HepG2 (cell line): ENCODE results near the gene TARBP2. TPM values are rescaled to one million over a fixed set of nuclear protein-coding genes. Genes with fewer than 3 reads are reported as not detected.

Experiments used
- ATF5 ChIP-seq: sonication (generic); formaldehyde crosslinking; IDR thresholded peaks from 2 replicates; pipeline ENCODE4 v1.4.0; 2020; ENCODE audit warnings: mild to moderate bottlenecking, low read depth, missing genetic modification reagents
- GTF2F1 ChIP-seq: fragments of 150-350 bp; IDR thresholded peaks from 2 replicates; pipeline ENCODE4 v1.6.1; 2014; ENCODE audit warnings: low read length
- IRF9 ChIP-seq: sonication (generic); formaldehyde crosslinking; IDR thresholded peaks from 2 replicates; pipeline ENCODE4 v1.8.0; 2022; ENCODE audit warnings: missing genetic modification reagents, mild to moderate bottlenecking, borderline replicate concordance
- NBN ChIP-seq: fragments of 450-650 bp; conservative IDR thresholded peaks from 2 replicates; pipeline ENCODE4 v1.6.1; 2017
- PHF5A ChIP-seq: IDR thresholded peaks from one replicate; pipeline ENCODE4 v1.6.1; 2018; ENCODE audit warnings: low read depth, missing genetic modification reagents; ENCODE audit not compliant: unreplicated experiment
- PLSCR1 ChIP-seq: sonication (generic); formaldehyde crosslinking; IDR thresholded peaks from 2 replicates; pipeline ENCODE4 v1.5.0; 2020; ENCODE audit warnings: missing genetic modification reagents, mild to moderate bottlenecking, borderline replicate concordance
- POLR2G ChIP-seq: fragments of 200-400 bp; formaldehyde crosslinking; IDR thresholded peaks from 2 replicates; pipeline ENCODE4 v1.6.1; 2018; ENCODE audit warnings: mild to moderate bottlenecking, low read depth, low read length, moderate library complexity
- PRDM4 ChIP-seq: sonication (generic); formaldehyde crosslinking; IDR thresholded peaks from 2 replicates; pipeline ENCODE4 v1.9.0; 2021; ENCODE audit warnings: missing genetic modification reagents, borderline replicate concordance
- SAP130 ChIP-seq: IDR thresholded peaks from 2 replicates; pipeline ENCODE4 v1.6.1; 2016; ENCODE audit warnings: low read depth
- SKI ChIP-seq: fragments of 450-650 bp; IDR thresholded peaks from one replicate; pipeline ENCODE4 v1.6.1; 2018; ENCODE audit warnings: mild to moderate bottlenecking; ENCODE audit not compliant: partially characterized antibody
- SNRNP70 ChIP-seq: fragments of 200-400 bp; formaldehyde crosslinking; IDR thresholded peaks from 2 replicates; pipeline ENCODE4 v1.6.1; 2017; ENCODE audit warnings: mild to moderate bottlenecking, low read depth, low read length, moderate library complexity
- TGIF2 ChIP-seq: IDR thresholded peaks from 2 replicates; pipeline ENCODE4 v1.6.1; 2016; ENCODE audit warnings: control low read depth, missing compliant biosample characterization
- YY1 ChIP-seq: IDR thresholded peaks from 2 replicates; pipeline ENCODE4 v1.6.1; 2011; ENCODE audit warnings: low read length, low read depth, moderate library complexity, mild to moderate bottlenecking; ENCODE audit not compliant: insufficient read depth, insufficient replicate concordance
- ZBTB1 ChIP-seq: sonication (generic); formaldehyde crosslinking; IDR thresholded peaks from 2 replicates; pipeline ENCODE4 v1.4.0; 2020; ENCODE audit warnings: missing genetic modification reagents, borderline replicate concordance
- ZNF180 ChIP-seq: sonication (generic); formaldehyde crosslinking; IDR thresholded peaks from 2 replicates; pipeline ENCODE4 v1.4.0; 2020; ENCODE audit warnings: low read depth, missing genetic modification reagents, borderline replicate concordance
- ZNF713 ChIP-seq: sonication (generic); formaldehyde crosslinking; IDR thresholded peaks from 2 replicates; pipeline ENCODE4 v1.4.0; 2020; ENCODE audit warnings: mild to moderate bottlenecking, missing genetic modification reagents
- polyA plus RNA-seq, 8 experiments: library from polyadenylated mRNA; depleted of rRNA in 3 of 8; stranded (reverse) in 7 of 8; unstranded in 1 of 8; fragments of >200 nt; fragmentation: Illumina TruSeq in 4 of 8; extraction: Trizol in 4 of 8; gene quantifications; 2 replicates each; pipeline versions ENCODE4 v1.2.1 to v1.2.3, GENCODE V29; 2011 to 2016; ENCODE audit warnings: low read depth in 4 of 8, missing spikeins in 1 of 8, mixed read lengths in 1 of 8; ENCODE audit not compliant: insufficient read depth in 1 of 8
- total RNA-seq, 5 experiments: library from RNA; depleted of rRNA; stranded (reverse); fragments of >200 nt; fragmentation: Illumina TruSeq; extraction: Trizol; gene quantifications; 2 replicates each; pipeline ENCODE4 v1.2.3, GENCODE V29; 2016; ENCODE audit warnings: low read depth in 1 of 5
- TF ChIP-seq, protein P1 (sequence below), 2 experiments: sonication (generic) in 1 of 2; formaldehyde crosslinking in 1 of 2; IDR thresholded peaks; 2 replicates each; pipeline versions ENCODE4 v1.6.1 to v1.9.0; 2014 to 2022; ENCODE audit warnings: antibody characterized with exemption in 1 of 2, borderline replicate concordance in 1 of 2, inconsistent platforms in 1 of 2, low read depth in 1 of 2, missing genetic modification reagents in 1 of 2

Gene TARBP2
- total and polyA plus RNA-seq, 2 of the 13 experiments (the other 11 are each of a cell fraction or from before 2014, with no cell fraction given): 47.0 to 55.5 TPM

DNA sequence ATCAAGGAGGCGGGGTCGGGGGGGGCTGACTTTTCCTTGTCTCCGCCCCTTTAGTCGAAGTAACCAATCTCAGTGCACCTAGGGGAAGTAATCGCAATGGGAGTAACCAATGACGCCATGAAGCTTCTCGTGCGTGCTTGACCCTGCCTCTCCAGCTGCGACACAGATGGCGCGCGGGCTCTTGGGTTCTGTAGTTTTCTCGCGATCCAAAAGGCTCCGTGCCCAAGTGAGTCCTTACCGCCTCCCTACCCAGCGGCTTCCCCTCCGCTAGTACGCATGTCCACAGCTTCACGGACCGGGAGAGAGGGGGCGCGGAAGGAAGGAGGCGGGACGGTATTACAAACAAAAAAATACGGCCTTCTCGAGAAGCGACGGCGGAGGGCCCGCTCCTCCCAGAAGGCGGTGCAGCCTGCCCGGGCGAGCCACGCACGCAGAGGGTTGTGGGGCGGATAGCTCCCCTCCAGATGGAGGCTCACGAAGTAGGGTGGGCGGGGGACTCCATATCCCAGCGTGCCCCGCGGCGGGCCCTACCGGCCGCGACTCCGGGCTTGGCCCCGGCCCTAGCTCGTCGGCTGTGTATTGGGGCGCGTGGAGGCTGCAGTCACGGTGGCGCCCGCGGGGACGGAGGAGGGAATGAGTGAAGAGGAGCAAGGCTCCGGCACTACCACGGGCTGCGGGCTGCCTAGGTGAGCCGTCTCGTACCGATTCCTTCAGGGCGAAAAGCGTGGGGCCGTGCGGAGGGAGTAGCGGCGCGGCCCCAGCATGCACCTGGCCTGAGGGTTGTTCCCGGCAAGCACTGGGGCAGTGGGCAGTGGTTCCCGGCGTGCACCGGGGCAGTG lies at the start of gene TARBP2 (continued):
- TF ChIP-seq, protein P1, sequence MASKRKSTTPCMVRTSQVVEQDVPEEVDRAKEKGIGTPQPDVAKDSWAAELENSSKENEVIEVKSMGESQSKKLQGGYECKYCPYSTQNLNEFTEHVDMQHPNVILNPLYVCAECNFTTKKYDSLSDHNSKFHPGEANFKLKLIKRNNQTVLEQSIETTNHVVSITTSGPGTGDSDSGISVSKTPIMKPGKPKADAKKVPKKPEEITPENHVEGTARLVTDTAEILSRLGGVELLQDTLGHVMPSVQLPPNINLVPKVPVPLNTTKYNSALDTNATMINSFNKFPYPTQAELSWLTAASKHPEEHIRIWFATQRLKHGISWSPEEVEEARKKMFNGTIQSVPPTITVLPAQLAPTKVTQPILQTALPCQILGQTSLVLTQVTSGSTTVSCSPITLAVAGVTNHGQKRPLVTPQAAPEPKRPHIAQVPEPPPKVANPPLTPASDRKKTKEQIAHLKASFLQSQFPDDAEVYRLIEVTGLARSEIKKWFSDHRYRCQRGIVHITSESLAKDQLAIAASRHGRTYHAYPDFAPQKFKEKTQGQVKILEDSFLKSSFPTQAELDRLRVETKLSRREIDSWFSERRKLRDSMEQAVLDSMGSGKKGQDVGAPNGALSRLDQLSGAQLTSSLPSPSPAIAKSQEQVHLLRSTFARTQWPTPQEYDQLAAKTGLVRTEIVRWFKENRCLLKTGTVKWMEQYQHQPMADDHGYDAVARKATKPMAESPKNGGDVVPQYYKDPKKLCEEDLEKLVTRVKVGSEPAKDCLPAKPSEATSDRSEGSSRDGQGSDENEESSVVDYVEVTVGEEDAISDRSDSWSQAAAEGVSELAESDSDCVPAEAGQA (IDR thresholded peaks at IDR 0.05; ENCODE audit: low read depth): peak; percentile 80
- TF ChIP-seq, protein P1 (CRISPR knock-in tag; IDR thresholded peaks at IDR 0.05; ENCODE audit: borderline replicate concordance): no peak
- TF ChIP-seq PRDM4 (CRISPR knock-in tag) (no peak), POLR2G (peak; percentile 96), ZNF713 (CRISPR knock-in tag) (peak; percentile 6; the same call in 1 of the 2 replicates), YY1 (peak; percentile 58), SKI (no peak), PHF5A (CRISPR knock-in tag) (no peak), GTF2F1 (no peak; the same call in 1 of the 2 replicates), SAP130 (CRISPR knock-in tag) (peak; percentile 68), IRF9 (CRISPR knock-in tag) (peak; percentile 84; the same call in 1 of the 2 replicates), SNRNP70 (no peak), NBN (no peak), PLSCR1 (CRISPR knock-in tag) (no peak), TGIF2 (CRISPR knock-in tag) (peak; percentile 10; the same call in 1 of the 2 replicates), ZNF180 (CRISPR knock-in tag) (peak; percentile 88; the same call in 1 of the 2 replicates), ZBTB1 (CRISPR knock-in tag) (no peak), ATF5 (CRISPR knock-in tag) (no peak)
